Memory B cell (primary cell): ENCODE measurements around the gene ITPRID1.

Experiments
- ATAC-seq: fragments of 150-1000 bp; cut with Tn5 transposase; 2 replicates; pipeline ENCODE4 v1.10.0; 2021; ENCODE audit warnings: low read depth, mild to moderate bottlenecking, moderate library complexity
- DNase-seq, 2 donors: peaks; one replicate each; pipeline ENCODE4 v3.0.0; 2022; ENCODE audit warnings: low spot score in 2 of 2
- H3K27ac Mint-ChIP-seq: one replicate; pipeline ENCODE4 v1.8.0; 2022; ENCODE audit warnings: mild to moderate bottlenecking, moderate library complexity, mixed read lengths
- H3K27me3 Mint-ChIP-seq: one replicate; pipeline ENCODE4 v1.8.0; 2022; ENCODE audit warnings: mixed read lengths
- H3K36me3 Mint-ChIP-seq: one replicate; pipeline ENCODE4 v1.8.0; 2022; ENCODE audit warnings: mild to moderate bottlenecking, mixed read lengths
- H3K4me1 Mint-ChIP-seq: one replicate; pipeline ENCODE4 v1.8.0; 2022; ENCODE audit warnings: mixed read lengths
- H3K4me3 Mint-ChIP-seq: one replicate; pipeline ENCODE4 v1.8.0; 2022; ENCODE audit warnings: mild to moderate bottlenecking, moderate library complexity, mixed read lengths
- H3K9me3 Mint-ChIP-seq: one replicate; pipeline ENCODE4 v1.8.0; 2022; ENCODE audit warnings: mixed read lengths

ITPRID1 gene

GRCh38 chr7:31492086-31492485, 21.8 kb upstream of the ITPRID1 start:
- no peaks in the 10 kb centered on the region for H3K4me1 Mint-ChIP-seq
- ATAC-seq (no peak), DNase-seq (no peak)
- no peak overlapping the region for H3K4me3 Mint-ChIP-seq
- H3K9me3 Mint-ChIP-seq: peaks cover 2% of the 10 kb centered on the region
- peaks cover 9% of the 10 kb centered on the region for H3K27me3 Mint-ChIP-seq
- no peak overlapping the region for H3K27ac Mint-ChIP-seq
- H3K36me3 Mint-ChIP-seq: no peaks in the 10 kb centered on the region

- no peaks in the 10 kb centered on the region for H3K4me1 Mint-ChIP-seq
- ATAC-seq: no peak
- H3K27ac Mint-ChIP-seq: no peak overlapping the region
- H3K27me3 Mint-ChIP-seq: peaks cover 4% of the 10 kb centered on the region
- DNase-seq: no peak
- no peaks in the 10 kb centered on the region for H3K36me3 Mint-ChIP-seq
- H3K9me3 Mint-ChIP-seq: peaks cover 2% of the 10 kb centered on the region
- no peak overlapping the region for H3K4me3 Mint-ChIP-seq
Measured at GRCh38 chr7:31493714-31494181, 20.1 kb upstream of the ITPRID1 start.

GRCh38 chr7:31494421-31494820, 19.5 kb upstream of the ITPRID1 start:
- Mint-ChIP-seq H3K4me1 (no peaks in the 10 kb centered on the region), H3K27me3 (peaks cover 4% of the 10 kb centered on the region), H3K9me3 (peaks cover 2% of the 10 kb centered on the region)

GRCh38 chr7:31495653-31496052, 18.2 kb upstream of the ITPRID1 start:
- H3K27ac Mint-ChIP-seq: no peak overlapping the region

More at GRCh38 chr7:31494421-31494820, 19.5 kb upstream of the ITPRID1 start:
- no peak for DNase-seq
- Mint-ChIP-seq H3K4me3 (no peak overlapping the region), H3K27ac (no peak overlapping the region), H3K36me3 (no peaks in the 10 kb centered on the region)
- no peak for ATAC-seq

GRCh38 chr7:31497516-31497915, 16.4 kb upstream of the ITPRID1 start:
- DNase-seq: no peak
- H3K36me3 Mint-ChIP-seq: no peaks in the 10 kb centered on the region
- peaks cover 4% of the 10 kb centered on the region for H3K27me3 Mint-ChIP-seq
- H3K4me3 Mint-ChIP-seq: no peak overlapping the region
- peaks cover 2% of the 10 kb centered on the region for H3K9me3 Mint-ChIP-seq
- no peaks in the 10 kb centered on the region for H3K4me1 Mint-ChIP-seq
- no peak for ATAC-seq
- no peak overlapping the region for H3K27ac Mint-ChIP-seq

More at GRCh38 chr7:31495653-31496052, 18.2 kb upstream of the ITPRID1 start:
- no peak for DNase-seq
- H3K36me3 Mint-ChIP-seq: no peaks in the 10 kb centered on the region
- ATAC-seq: no peak
- H3K9me3 Mint-ChIP-seq: peaks cover 2% of the 10 kb centered on the region
- H3K4me1 Mint-ChIP-seq: no peaks in the 10 kb centered on the region
- peaks cover 4% of the 10 kb centered on the region for H3K27me3 Mint-ChIP-seq
- H3K4me3 Mint-ChIP-seq: no peak overlapping the region

GRCh38 chr7:31500656-31501055, 13.2 kb upstream of the ITPRID1 start:
- peaks cover 2% of the 10 kb centered on the region for H3K9me3 Mint-ChIP-seq
- no peak overlapping the region for H3K27ac Mint-ChIP-seq
- no peaks in the 10 kb centered on the region for H3K36me3 Mint-ChIP-seq
- no peak overlapping the region for H3K4me3 Mint-ChIP-seq
- DNase-seq (no peak), ATAC-seq (no peak)
- H3K4me1 Mint-ChIP-seq: no peaks in the 10 kb centered on the region
- H3K27me3 Mint-ChIP-seq: peaks cover 3% of the 10 kb centered on the region

GRCh38 chr7:31508823-31509222, 5.1 kb upstream of the ITPRID1 start:
- Mint-ChIP-seq H3K27me3 (peaks cover 2% of the 10 kb centered on the region), H3K4me3 (no peak overlapping the region), H3K4me1 (no peaks in the 10 kb centered on the region), H3K27ac (no peak overlapping the region), H3K9me3 (peaks cover 3% of the 10 kb centered on the region), H3K36me3 (no peaks in the 10 kb centered on the region)
- DNase-seq (no peak), ATAC-seq (no peak)

GRCh38 chr7:31512166-31512565, 1.7 kb upstream of the ITPRID1 start:
- H3K27me3 Mint-ChIP-seq: peaks cover 2% of the 10 kb centered on the region
- DNase-seq (no peak), ATAC-seq (no peak)
- no peak overlapping the region for H3K27ac Mint-ChIP-seq
- H3K36me3 Mint-ChIP-seq: no peaks in the 10 kb centered on the region
- no peaks in the 10 kb centered on the region for H3K4me1 Mint-ChIP-seq
- peaks cover 3% of the 10 kb centered on the region for H3K9me3 Mint-ChIP-seq
- H3K4me3 Mint-ChIP-seq: no peak overlapping the region

GRCh38 chr7:31516680-31517502, 3.0 kb downstream of the ITPRID1 start:
- no peak overlapping the region for H3K4me3 Mint-ChIP-seq
- no peaks in the 10 kb centered on the region for H3K36me3 Mint-ChIP-seq
- peaks cover 1% of the 10 kb centered on the region for H3K9me3 Mint-ChIP-seq
- peaks cover 2% of the 10 kb centered on the region for H3K27me3 Mint-ChIP-seq
- DNase-seq (no peak), ATAC-seq (no peak)
- H3K4me1 Mint-ChIP-seq: no peaks in the 10 kb centered on the region
- no peak overlapping the region for H3K27ac Mint-ChIP-seq

GRCh38 chr7:31517513-31517912, 3.6 kb downstream of the ITPRID1 start:
- H3K27me3 Mint-ChIP-seq: peaks cover 2% of the 10 kb centered on the region

GRCh38 chr7:31518766-31519165, 4.9 kb downstream of the ITPRID1 start:
- Mint-ChIP-seq H3K27ac (no peak overlapping the region), H3K4me3 (no peak overlapping the region), H3K9me3 (peaks cover 3% of the 10 kb centered on the region), H3K4me1 (no peaks in the 10 kb centered on the region), H3K27me3 (no peaks in the 10 kb centered on the region), H3K36me3 (no peaks in the 10 kb centered on the region)
- ATAC-seq: no peak
- no peak for DNase-seq

More at GRCh38 chr7:31517513-31517912, 3.6 kb downstream of the ITPRID1 start:
- Mint-ChIP-seq H3K27ac (no peak overlapping the region), H3K36me3 (no peaks in the 10 kb centered on the region), H3K9me3 (peaks cover 3% of the 10 kb centered on the region), H3K4me1 (no peaks in the 10 kb centered on the region), H3K4me3 (no peak overlapping the region)
- DNase-seq: no peak
- ATAC-seq: no peak

- no peaks in the 10 kb centered on the region for H3K27me3 Mint-ChIP-seq
- H3K4me1 Mint-ChIP-seq: no peaks in the 10 kb centered on the region
- peaks cover 3% of the 10 kb centered on the region for H3K9me3 Mint-ChIP-seq
Measured at GRCh38 chr7:31521336-31522010, 7.6 kb downstream of the ITPRID1 start.

GRCh38 chr7:31526864-31527263, 13.0 kb downstream of the ITPRID1 start:
- Mint-ChIP-seq H3K4me1 (no peaks in the 10 kb centered on the region), H3K9me3 (peaks cover 2% of the 10 kb centered on the region), H3K36me3 (no peaks in the 10 kb centered on the region), H3K27me3 (no peaks in the 10 kb centered on the region), H3K27ac (no peak overlapping the region), H3K4me3 (no peak overlapping the region)
- no peak for ATAC-seq
- DNase-seq: no peak

More at GRCh38 chr7:31521336-31522010, 7.6 kb downstream of the ITPRID1 start:
- Mint-ChIP-seq H3K36me3 (no peaks in the 10 kb centered on the region), H3K27ac (no peak overlapping the region), H3K4me3 (no peak overlapping the region)
- ATAC-seq: no peak
- no peak for DNase-seq

GRCh38 chr7:31529103-31529502, 15.2 kb downstream of the ITPRID1 start:
- DNase-seq (no peak), ATAC-seq (no peak)
- Mint-ChIP-seq H3K27me3 (no peaks in the 10 kb centered on the region), H3K9me3 (no peaks in the 10 kb centered on the region), H3K4me3 (no peak overlapping the region), H3K36me3 (no peaks in the 10 kb centered on the region), H3K4me1 (no peaks in the 10 kb centered on the region), H3K27ac (no peak overlapping the region)
